Peyer's patch (tissue), 4 donors: ENCODE results near the gene POU2AF1. TPM values are rescaled to one million over a fixed set of nuclear protein-coding genes. Genes with fewer than 3 reads are reported as not detected.

Experiments used
- DNase-seq, 3 donors: peaks; one replicate each; pipeline ENCODE4 v3.0.0-alpha.2; 2017 to 2019
- H3K27ac ChIP-seq, 4 donors: fragments of 200-600 bp; sonication (generic); one replicate each; pipeline ENCODE4 v1.5.1; 2016 to 2019
- H3K27me3 ChIP-seq, 2 donors: fragments of 200-600 bp; sonication (generic); one replicate each; pipeline ENCODE4 v1.5.1; 2019
- H3K36me3 ChIP-seq, 3 donors: fragments of 200-600 bp; sonication (generic); one replicate each; pipeline ENCODE4 v1.5.1; 2016 to 2019
- H3K4me1 ChIP-seq, 4 donors: fragments of 200-600 bp; sonication (generic); one replicate each; pipeline ENCODE4 v1.5.1; 2016 to 2019
- H3K4me3 ChIP-seq, 4 donors: fragments of 200-600 bp; sonication (generic); 1 replicate in 3 of 4; 2 replicates in 1 of 4; pipeline ENCODE4 v1.5.1; 2016 to 2019; ENCODE audit warnings: mild to moderate bottlenecking in 1 of 4
- H3K9me3 ChIP-seq, 4 donors: fragments of 200-600 bp; sonication (generic); one replicate each; pipeline ENCODE4 v1.5.1; 2016 to 2019; ENCODE audit warnings: mild to moderate bottlenecking in 1 of 4
- CTCF ChIP-seq, 6 experiments: fragments of 450-650 bp in 4 of 6; fragments of 200-600 bp in 2 of 6; sonication (generic) in 1 of 6; IDR thresholded peaks; one replicate each; pipeline ENCODE4 v1.5.1; 2017 to 2019; ENCODE audit warnings: antibody characterized with exemption in 6 of 6, mild to moderate bottlenecking in 3 of 6, moderate library complexity in 1 of 6
- POLR2A ChIP-seq, 2 donors: fragments of 450-650 bp; IDR thresholded peaks; one replicate each; pipeline ENCODE4 v1.5.1; 2017; ENCODE audit warnings: antibody characterized with exemption in 2 of 2, mild to moderate bottlenecking in 2 of 2, moderate library complexity in 2 of 2
- total RNA-seq, 4 donors: library from RNA; depleted of rRNA; stranded (reverse); fragments of >200 nt; gene quantifications; one replicate each; pipeline ENCODE4 v1.1.0, GENCODE V29; 2016

Gene POU2AF1
- total RNA-seq, 4 donors from 2014 or later, result 5.0 to 33.0 (median 5.4) TPM

DNA sequence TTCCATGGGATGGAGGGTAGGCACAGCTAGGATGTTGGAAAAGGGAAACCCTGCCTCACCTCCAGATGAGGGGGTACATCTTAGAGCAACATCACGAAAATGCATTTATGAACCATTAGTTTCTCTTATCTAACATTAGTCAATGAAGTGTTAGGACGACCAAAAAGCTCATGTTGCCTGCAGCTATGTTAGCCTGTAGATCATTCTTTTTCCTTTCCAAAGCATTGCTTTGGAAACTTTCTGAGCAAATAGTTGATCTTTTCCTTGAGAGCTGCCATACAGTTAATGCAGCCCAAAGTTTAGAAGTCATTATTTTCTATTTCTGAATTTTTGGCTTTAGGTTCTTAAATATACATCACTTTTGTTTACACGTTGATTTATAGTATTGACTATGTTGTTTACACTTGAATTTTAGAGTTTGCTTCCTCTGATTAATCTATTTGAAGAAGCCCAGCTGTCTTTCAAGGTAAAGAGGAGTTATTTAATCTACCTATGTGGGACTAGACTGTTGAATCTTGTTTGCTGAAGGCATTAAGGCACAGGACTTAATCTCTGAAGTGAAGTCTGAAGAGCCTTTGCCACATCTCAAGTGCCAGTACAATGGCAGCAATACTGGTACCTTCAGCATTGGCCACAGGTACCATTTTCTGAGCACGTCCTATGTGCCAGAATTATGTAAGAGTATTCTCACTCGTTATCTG is 69.7 kb downstream of the POU2AF1 start:
- Histone ChIP-seq H3K27me3 (no peaks in the 10 kb centered on the region), H3K4me3 (no peak overlapping the region), H3K4me1 (peaks cover 0 to 5% (median 0%) of the 10 kb centered on the region in 4 donors), H3K9me3 (no peaks in the 10 kb centered on the region), H3K27ac (no peak overlapping the region), H3K36me3 (no peaks in the 10 kb centered on the region)
- TF ChIP-seq CTCF (IDR thresholded peaks at IDR 0.05), result no peak
- TF ChIP-seq POLR2A (IDR thresholded peaks at IDR 0.05), result no peak
- DNase-seq, result no peak

DNA sequence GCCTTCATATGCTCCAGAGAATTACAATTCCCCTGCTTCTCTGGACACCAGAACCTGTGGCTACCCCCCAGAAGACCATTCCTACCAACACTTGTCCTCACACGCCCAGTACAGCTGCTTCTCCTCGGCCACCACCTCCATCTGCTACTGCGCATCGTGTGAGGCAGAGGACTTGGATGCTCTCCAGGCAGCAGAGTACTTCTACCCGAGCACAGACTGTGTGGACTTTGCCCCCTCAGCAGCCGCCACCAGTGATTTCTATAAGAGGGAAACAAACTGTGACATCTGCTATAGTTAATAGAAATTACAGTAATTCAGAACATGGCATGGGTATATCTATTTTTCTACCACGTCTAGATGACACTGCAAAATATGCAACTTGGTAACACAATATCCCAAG is 70.9 kb downstream of the POU2AF1 start:
- no peak overlapping the region for H3K4me3 ChIP-seq
- no peaks in the 10 kb centered on the region for H3K27me3 ChIP-seq
- DNase-seq, result peak in 2 of 3 donors; percentile 87 to 92
- H3K27ac ChIP-seq, result peak overlapping the region in 2 of 4 donors; percentile 6 to 48
- H3K4me1 ChIP-seq, result peaks cover 0 to 10% (median 0%) of the 10 kb centered on the region in 4 donors
- no peak for TF ChIP-seq CTCF (IDR thresholded peaks at IDR 0.05)
- TF ChIP-seq POLR2A (IDR thresholded peaks at IDR 0.05), result no peak
- no peaks in the 10 kb centered on the region for H3K36me3 ChIP-seq
- H3K9me3 ChIP-seq, result no peaks in the 10 kb centered on the region

- peaks cover 0 to 15% (median 0%) of the 10 kb centered on the region in 4 donors for H3K4me1 ChIP-seq
- TF ChIP-seq POLR2A (IDR thresholded peaks at IDR 0.05) (no peak), CTCF (IDR thresholded peaks at IDR 0.05) (peak in 3 of 6 experiments; percentile 29 to 39 (median 31))
- no peak overlapping the region for H3K4me3 ChIP-seq
- H3K9me3 ChIP-seq, result no peaks in the 10 kb centered on the region
- no peak for DNase-seq
- no peaks in the 10 kb centered on the region for H3K36me3 ChIP-seq
- no peaks in the 10 kb centered on the region for H3K27me3 ChIP-seq
- H3K27ac ChIP-seq, result peak overlapping the region in 2 of 4 donors; percentile 6 to 48
These were observed 71.5 kb downstream of the POU2AF1 start for GRCh38 chr11:111307472-111308108.

- H3K4me1 ChIP-seq, result peaks cover 0 to 25% (median 0%) of the 10 kb centered on the region in 4 donors
These were observed 72.8 kb downstream of the POU2AF1 start for GRCh38 chr11:111306321-111306720.

DNA sequence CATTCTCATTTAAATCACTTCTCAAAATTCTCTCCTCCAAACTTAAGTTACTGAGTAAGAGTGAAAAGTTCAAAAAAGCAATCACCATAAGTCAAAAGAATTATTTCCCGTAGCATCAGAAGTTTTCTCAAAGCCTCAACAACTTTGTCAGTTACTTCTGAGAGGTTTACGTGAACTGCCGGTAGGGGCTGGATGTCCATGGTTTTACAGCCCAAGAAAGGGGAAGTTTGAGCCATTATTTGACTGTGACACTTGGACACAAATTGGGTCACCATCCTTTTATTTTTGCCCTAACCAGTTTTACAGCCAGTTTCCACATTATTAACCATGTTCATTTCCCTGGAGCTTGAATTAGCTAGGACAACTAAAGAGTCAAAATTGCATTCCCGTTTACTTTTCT is 73.2 kb downstream of the POU2AF1 start:
- peaks cover 0 to 25% (median 0%) of the 10 kb centered on the region in 4 donors for H3K4me1 ChIP-seq
- H3K36me3 ChIP-seq, result no peaks in the 10 kb centered on the region
- DNase-seq, result no peak
- no peaks in the 10 kb centered on the region for H3K9me3 ChIP-seq
- H3K4me3 ChIP-seq, result no peak overlapping the region
- H3K27me3 ChIP-seq, result no peaks in the 10 kb centered on the region
- no peak for TF ChIP-seq POLR2A (IDR thresholded peaks at IDR 0.05)
- TF ChIP-seq CTCF (IDR thresholded peaks at IDR 0.05), result no peak
- no peak overlapping the region for H3K27ac ChIP-seq

More at GRCh38 chr11:111306321-111306720, 72.8 kb downstream of the POU2AF1 start:
- Histone ChIP-seq H3K4me3 (no peak overlapping the region), H3K27me3 (no peaks in the 10 kb centered on the region), H3K36me3 (no peaks in the 10 kb centered on the region), H3K27ac (no peak overlapping the region), H3K9me3 (no peaks in the 10 kb centered on the region)
- TF ChIP-seq POLR2A (IDR thresholded peaks at IDR 0.05) (no peak), CTCF (IDR thresholded peaks at IDR 0.05) (no peak)
- DNase-seq, result no peak
